Measurements from ENCODE around the gene LCK.
"Not testable (repeated sequence)": the region's sequence is repeated elsewhere in the genome, so short reads cannot be mapped to it uniquely, and the experiment has no call there.

LCK gene

DNA sequence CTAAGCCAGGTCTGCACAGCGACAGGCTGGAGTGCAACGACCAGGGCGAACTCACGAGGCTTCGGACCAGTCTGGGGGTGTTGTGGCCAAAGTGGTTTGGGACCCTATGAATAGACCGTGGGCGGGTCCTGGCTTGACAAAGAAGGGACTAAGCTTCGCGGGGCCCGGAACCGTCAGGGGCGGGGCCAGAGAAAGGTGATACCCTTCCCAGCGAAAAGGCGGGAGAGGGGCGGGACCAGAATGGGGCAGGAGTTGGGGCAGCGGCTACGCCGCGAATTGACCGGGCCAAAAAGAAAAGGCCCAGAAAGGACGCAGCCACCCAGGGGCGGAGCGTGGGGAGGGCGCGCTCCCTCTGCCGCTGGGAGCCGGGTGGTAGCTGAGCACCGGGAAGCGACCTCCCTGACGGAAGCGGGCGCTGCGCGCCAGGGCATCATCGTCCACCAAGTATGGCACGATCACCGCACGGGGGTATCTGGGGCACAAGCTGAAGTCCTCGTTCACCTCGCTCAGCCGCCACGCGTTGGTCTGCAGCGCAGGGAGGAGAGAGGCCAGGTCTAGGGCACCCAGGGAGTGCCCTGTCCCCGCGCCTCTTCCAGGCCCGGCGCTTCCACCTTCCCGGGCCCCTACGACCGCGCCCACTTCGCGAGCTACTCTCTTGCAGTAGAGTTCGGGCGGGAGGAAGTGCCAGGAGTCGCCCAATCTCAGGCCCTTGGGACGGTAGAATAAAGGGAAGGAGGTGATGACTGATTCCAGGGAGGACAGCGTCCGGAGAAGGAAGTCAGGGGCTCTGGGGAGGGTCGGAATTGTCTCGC, 10.7 kb upstream of the LCK start:
- peak; percentile 59 for DNase-seq

DNA sequence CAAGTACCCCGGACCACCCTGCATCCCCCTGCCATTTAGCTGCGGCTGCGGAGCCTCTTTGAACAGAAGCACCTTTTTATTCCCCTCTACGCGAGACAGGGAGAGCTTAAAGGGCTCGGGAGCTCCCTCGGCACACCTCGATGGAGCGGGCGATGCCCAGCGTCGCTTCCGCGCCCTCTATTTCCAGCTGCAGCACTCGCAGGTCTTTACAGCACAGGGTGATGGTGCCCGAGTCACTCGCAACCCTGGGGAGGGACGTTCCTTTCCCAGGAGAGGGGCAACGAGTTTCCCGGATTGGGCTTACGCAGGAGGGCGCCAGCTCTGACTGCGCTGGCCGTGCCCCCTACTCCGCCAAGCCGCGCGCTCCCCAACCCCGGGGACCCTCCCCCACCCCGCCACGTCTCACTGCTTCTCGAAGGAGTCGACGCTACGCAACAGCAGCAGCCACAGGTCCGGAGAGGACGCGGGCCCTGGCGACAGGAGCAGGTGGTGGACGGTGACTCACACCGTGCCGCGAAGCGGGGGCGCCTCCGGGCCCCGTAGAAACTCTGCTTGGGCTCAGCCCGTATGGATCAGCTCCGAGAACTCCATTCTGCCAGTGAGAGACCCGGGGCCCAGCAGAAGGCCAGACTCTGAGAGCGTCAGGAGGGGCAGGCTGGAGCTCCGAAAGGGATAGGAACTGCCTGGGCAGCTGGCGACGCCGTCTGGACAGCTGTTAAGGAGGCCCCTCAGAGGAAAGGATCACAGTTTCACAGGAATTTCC, 9.9 kb upstream of the LCK start:
- DNase-seq: peak; percentile 19

DNA sequence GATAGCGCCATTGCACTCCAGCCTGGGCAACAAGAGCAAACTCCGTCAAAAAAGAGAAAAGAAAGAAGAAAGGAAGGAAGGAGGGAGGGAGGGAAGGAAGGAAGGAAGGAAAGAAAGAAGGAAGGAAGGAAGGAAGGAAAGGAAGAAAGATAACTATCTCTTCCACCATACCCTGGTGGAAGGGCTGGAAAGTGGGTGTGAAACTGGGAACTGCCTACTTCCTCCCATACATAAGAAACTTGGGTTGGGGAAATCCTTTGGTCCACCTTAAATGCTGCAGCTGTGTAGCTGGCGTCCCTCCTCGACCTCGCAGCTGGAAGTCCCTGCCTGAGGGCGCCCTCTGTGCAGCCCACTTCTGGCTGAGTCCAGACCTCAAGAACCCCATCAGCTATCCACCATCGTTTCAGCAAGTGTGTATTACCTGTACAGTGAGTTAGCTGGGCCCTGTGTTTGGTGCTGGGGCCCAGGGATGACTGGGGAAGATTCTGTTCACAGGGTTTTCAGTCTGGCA, 8.7 kb upstream of the LCK start:
- DNase-seq: peak; percentile 50

DNA sequence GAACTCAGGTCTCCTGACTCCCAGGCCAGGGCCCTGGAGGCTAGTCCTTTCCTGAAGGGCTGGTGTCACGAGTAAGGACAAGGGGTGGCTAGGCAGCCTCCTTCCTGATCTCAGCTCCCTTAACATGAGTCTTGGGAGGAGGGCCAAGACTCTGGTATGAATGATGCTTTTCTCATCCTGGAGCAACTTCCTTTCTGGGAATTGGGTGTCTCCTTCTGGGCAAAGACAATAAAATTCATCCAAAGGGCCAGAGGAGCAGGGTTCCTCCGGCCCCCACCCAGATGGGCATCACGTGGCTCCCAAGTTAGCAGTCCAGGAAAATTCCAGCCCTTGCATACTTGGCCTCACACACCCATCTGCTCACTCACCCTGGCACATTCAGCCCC, 4.2 kb upstream of the LCK start, which contains the start of gene FAM167B:
FAM167B (plus strand) TSS at position 335 of the 386 bp plus-strand sequence. CDS start 200 bp downstream, outside the sequence.
- DNase-seq: no peak

DNA sequence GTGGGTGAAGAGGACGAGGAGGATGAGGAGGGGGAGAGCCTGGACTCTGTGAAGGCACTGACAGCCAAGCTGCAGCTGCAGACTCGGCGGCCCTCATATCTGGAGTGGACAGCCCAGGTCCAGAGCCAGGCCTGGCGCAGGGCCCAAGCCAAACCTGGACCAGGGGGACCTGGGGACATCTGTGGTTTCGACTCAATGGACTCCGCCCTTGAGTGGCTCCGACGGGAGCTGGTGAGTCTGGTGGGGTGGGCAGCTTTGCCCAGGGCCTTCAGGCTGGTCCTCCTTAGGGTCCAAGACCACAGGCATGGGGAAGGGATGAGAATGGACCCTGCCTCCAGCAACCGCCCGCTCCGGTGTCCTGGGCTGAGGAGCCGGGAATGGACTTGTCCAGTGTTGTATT, 3.6 kb upstream of the LCK start:
- no peak for DNase-seq

DNA sequence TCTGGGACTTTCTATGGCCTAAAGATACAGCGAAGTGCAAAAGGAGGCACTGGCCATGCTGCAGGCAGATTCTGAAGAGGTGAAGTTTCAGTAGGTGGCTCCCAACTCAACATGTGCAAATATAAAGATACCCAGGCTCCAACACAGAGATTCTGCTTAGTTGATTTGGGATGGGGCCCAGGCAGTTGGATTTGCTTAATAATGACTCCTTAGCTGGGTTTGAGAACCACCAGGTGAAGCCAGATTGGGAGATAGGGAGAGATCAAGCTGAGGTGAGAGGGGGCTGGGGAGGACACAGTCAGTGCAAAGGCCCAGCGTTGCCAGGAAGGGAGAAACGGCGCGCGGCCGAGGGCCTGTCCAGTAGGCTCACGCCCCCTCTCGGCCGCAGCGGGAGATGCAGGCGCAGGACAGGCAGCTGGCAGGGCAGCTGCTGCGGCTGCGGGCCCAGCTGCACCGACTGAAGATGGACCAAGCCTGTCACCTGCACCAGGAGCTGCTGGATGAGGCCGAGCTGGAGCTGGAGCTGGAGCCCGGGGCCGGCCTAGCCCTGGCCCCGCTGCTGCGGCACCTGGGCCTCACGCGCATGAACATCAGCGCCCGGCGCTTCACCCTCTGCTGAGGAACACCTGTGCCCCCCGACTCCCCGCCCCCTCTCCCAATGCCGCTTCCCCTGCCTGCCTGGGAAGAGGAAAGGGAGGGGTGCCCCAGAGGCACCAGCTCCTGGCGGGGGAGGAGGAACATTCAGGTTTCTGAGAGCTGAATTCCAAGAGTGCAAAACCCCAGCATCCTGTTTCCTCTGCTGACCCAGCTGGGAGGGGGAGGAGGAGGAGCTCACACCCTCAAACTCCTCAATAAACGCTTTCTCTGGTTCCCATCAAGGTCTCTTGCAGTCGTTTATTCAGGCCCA, 2.8 kb upstream of the LCK start:
- peak; percentile 85 for DNase-seq

DNA sequence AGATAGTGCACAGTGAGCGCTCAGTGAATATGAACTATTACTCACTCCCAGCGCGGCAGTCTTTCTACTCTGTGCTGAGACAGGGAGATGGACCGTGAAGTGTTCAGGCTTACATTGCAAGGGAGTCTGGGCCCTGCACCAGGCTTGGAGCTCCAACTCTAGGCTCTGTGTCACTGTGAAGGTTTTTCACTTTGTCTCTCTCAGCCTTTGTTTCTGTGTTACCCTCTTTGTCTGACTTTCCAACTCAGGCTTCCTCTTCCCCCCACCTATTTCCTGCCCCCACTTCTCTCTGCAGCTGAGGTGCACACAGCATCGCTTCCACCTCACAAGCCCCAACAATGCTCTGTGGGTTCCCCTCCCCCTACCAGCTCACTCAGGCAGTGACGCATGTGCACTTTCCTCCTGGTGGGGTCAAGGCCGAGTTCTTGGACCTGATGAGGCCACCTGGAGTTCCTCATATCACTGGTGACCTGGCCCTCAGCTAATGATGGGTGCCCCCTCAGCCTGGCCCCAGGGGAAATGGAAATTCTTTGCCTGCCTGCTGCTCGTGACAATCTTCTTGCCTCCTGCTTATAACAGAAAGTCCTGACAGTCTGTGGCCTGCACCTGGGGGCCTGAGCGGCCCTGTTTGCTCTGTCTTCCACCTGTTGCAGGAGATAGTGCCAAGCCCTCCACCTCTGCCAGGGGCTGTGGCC, 1.1 kb upstream of the LCK start:
- DNase-seq: no peak

DNA sequence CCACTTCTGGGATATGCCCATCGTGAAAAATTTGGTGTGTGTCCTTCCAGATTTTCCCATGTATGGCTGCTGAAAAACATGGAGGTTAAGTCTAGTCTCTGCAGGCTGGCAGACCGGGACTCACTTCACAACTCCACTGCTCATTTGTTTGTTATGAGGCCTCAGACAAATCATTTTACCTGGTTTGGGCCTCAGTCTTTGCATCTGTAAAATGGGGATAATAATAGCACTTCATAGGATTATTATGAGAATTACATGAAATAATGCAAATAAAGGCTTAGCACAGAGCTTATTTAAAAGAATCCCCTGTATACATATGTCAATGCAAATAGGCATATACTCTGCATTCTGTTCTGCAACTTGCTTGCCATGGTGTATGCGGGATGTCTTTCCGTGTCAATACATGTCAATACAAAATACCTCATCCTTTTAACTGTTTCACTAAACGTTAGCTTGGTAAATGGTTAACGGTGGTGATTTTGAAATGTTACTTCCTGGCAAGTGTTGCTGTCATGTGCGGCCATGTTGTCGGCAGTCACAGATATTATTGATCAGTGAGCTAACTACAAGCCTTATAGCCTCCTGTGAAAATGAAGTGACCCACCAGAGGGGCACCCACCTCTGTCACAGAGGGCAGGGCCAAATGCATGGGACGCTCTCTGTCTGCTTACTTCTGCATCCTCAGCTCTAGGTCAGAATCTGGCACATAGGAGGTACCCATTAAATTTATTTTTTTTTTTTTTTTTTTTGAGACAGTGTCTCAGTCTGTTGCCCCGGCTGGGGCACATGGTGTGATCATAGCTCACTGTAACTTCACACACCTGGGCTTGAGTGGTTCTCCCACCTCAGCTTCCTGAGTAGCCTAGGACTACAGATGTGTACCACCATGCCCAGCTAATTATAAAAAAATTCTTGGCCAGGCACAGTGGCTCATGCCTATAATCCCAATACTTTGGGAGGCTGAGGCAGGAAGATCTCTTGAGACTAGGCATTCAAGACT, 4.3 kb downstream of the LCK start:
- DNase-seq: no peak

DNA sequence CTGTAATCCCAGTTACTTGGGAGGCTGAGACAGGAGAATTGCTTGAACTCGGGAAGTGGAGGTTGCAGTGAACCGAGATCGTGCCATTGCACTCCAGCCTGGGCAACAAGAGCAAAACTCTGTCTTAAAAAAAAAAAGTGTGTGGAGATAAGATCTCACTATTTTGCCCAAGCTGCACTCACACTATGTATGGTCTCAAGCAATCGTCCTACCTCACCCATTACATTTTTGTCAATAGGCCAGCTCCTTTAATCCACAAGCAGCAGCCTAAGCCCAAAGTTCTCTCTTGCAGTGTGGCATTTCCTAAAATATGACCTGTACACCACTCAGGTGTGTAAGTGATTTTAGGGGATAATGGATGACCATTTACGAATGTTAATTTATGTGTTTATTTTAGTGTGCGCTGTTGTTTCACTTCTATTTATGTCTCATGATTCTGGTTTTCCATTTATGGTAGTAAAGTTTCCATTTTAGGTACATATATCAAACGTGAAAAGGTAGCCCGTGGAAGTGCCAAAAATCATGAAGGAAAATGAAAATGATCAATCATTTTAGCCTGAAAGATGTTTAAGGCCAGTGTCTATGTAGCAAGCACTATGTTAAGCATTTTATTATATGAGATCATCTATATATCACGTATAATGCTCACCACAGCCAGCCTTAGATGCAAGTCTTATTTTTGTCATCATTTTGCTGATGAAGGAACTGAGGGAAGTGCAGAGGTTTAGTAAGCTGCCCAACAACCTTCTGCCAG, 5.6 kb downstream of the LCK start:
- no peak for DNase-seq

DNA sequence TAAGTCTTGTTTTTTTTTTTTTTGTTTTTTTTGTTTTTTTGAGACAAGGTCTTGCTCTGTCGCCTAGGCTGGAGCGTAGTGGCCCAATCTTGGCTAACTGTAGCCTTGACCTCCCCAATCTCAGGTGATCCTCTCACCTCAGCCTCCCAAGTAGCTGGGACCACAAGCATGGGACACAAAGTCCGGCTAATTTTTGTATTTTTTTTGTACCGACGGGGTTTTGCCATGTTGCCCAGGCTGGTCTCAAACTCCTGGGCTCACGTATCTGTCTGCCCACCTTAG, 6.1 kb downstream of the LCK start:
- DNase-seq: no peak

DNA sequence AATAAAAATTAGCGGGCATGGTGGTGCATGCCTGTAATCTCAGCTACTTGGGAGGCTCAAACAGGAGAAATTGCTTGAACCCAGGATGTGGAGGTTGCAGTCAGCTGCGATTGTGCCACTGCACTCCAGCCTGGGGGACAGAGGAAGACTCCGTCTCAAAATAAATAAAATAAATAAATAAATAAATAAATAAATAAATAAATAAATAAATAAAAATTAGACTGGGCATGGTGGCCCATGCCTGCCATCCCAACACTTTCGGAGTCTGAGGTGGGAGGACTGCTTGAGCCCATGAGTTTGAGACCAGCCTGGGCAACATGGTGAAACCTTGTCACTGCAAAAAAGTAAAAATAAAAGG, 12.2 kb downstream of the LCK start:
- not testable (repeated sequence) for DNase-seq

DNA sequence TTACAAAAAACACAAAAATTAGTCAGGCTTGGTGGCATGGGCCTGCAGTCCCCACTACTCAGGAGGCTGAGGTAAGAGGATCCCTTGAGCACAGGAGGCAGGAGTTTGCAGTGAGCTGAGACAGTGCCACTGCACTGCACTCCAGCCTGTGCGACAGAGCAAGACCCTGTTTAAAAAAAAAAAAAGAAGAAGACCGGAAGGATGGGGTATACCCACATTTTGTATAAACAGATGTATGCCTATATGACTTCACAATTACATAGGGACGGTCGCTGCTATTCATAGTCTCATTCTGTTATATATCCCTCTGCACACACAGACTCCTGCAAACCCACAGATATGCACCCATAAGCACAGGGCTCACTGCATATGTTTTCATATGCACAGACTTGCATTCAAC, 12.7 kb downstream of the LCK start:
- DNase-seq: no peak

DNA sequence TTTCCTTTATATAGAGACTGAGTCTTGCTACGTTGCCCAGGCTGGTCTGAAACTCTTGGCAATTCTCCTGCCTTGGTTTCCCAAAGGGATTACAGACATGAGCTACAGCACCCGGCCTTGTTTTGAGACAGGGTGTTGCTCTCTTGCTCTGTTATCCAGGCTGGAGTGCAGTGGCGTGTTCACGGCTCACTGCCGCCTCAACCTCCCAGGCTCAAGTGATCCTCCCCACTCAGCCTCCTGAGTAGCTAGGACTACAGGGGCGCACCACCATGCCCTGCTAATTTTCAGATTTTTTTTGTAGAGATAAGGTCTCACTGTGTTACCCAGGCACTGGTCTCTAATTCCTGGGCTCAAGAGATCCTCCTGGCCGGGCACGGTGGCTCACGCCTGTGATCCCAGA, 14.8 kb downstream of the LCK start:
- DNase-seq: no peak

DNA sequence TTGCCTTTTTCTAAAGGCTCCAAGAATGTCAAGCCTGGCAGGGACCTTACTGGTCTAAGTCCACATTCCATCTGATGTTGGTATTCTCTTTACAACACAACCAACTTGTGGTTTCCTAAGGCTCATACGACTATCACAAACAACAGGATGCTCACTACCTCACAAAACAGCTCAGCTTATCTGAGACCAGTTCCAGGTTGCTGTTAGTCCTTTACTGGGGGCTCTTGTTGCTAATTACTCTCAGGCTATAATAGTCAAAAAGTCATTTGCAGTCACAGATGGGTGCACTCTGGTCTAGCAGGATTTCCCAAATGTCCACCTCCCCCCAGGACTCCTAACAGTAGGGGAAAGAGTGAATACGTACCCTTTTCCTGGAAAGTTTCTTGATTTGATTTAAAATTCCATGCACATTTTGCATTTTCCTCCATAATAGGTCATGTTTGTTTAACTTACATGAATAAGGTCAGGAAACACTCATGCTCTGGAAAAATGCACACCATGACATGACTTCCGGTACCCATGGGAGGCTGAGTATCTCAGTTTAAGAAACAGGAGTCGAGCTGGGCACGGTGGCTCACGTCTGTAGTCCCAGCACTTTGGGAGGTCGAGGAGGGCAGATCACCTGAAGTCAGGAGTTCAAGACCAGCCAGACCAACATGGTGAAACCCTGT, 16.0 kb downstream of the LCK start:
- DNase-seq: no peak

DNA sequence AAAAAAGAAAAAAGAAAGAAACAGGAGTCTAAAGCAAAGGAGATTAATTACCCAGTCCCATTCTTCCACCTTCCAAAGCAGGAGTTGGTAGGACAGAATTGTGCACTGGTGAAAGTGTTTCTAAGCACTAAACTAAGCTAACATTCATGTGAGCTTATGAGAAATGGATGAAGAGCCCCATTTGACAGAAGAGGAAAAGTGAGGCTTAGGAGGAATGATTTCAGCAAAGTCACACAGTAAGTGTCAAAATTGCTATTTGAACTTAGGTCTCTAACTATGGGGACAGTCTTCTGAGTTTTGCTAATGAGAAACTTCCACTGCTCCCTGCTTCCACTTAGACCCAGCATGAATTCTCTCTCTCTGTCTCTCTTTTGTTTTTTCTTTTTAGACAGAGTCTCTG, 18.7 kb downstream of the LCK start:
- no peak for DNase-seq

DNA sequence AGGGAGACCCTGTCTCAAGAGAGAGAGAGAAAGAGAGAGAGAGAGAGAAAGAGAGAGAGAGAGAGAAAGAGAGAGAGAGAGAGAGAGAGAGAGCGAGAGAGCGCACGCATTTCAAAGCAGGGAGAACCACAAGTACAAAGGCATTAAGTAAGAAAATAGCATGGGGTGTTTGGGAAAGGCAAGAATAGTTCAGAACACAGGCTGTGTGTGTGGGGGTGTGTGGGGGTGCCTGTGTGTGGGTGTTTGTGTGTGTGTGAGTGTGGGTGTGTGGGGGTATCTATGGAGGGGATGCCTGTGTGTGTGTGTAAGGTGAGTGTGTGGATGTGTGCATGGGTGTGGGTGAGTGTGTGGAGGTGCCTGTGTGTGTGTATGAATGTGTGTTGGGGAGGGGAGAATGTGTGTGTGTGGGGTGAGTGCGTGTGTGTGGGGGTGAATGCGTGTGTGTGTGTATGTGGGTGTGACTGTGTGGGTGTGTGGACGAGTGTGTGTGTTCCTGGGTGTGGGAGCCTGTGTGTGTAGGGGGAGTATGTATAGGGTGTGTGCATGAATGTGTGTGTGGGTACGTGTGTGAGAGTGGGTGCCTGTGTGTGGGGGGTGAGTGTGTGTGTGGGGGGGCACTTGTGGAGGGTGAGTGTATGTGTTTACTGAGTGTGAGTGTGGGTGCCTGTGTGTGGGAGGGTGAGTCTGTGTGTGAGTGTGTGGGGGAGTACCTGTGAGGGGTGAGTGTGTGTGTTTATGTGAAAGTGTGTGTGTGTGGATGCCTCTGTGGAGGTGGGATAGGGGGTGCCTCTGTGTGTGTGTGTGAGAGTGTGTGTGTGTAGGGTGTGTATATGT, 21.7 kb downstream of the LCK start:
- no peak for DNase-seq

DNA sequence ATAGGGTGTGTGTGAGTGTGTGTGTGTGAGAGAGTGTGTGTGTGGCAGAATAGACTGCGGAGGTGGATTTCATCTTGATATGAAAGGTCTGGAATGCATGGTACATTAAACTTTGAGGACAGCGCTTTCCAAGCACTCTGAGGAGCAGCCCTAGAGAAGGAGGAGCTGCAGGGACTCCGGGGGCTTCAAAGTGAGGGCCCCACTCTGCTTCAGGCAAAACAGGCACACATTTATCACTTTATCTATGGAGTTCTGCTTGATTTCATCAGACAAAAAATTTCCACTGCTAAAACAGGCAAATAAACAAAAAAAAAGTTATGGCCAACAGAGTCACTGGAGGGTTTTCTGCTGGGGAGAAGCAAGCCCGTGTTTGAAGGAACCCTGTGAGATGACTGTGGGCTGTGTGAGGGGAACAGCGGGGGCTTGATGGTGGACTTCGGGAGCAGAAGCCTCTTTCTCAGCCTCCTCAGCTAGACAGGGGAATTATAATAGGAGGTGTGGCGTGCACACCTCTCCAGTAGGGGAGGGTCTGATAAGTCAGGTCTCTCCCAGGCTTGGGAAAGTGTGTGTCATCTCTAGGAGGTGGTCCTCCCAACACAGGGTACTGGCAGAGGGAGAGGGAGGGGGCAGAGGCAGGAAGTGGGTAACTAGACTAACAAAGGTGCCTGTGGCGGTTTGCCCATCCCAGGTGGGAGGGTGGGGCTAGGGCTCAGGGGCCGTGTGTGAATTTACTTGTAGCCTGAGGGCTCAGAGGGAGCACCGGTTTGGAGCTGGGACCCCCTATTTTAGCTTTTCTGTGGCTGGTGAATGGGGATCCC, 22.5 kb downstream of the LCK start:
- DNase-seq: no peak

DNA sequence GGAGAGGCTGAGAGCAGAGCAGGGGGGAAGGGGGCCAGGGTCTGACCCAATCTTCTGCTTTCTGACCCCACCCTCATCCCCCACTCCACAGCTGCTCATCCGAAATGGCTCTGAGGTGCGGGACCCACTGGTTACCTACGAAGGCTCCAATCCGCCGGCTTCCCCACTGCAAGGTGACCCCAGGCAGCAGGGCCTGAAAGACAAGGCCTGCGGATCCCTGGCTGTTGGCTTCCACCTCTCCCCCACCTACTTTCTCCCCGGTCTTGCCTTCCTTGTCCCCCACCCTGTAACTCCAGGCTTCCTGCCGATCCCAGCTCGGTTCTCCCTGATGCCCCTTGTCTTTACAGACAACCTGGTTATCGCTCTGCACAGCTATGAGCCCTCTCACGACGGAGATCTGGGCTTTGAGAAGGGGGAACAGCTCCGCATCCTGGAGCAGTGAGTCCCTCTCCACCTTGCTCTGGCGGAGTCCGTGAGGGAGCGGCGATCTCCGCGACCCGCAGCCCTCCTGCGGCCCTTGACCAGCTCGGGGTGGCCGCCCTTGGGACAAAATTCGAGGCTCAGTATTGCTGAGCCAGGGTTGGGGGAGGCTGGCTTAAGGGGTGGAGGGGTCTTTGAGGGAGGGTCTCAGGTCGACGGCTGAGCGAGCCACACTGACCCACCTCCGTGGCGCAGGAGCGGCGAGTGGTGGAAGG, 23.7 kb downstream of the LCK start:
- no peak for DNase-seq

Measured in suppressor macrophage treated with lipopolysaccharide for 4 hours (primary cell).